NCI-H2081 treated with DMSO at 0.1 percent for 48 hours (cell line): ENCODE data around the gene ZNF417.
"Not testable (repeated sequence)": the region's sequence is repeated elsewhere in the genome, so short reads cannot be mapped to it uniquely, and the experiment has no call there.

Experiments used
- DNase-seq: peaks from one replicate; lab custom pipeline; 2025; lab: John Stamatoyannopoulos, UW

The ZNF417 gene

GRCh38 chr19:57916168-57916995 lies at the start of gene ZNF417:
Gene ZNF417 (minus strand): TSS chr19:57916592. CDS start chr19:57916411, 181 bp downstream.
- DNase-seq: peak; percentile 90

GRCh38 chr19:57964761-57965160 lies 48.4 kb upstream of the ZNF417 start:
- no peak for DNase-seq

- DNase-seq: no peak
Observed at GRCh38 chr19:57961785-57962184, 45.4 kb upstream of the ZNF417 start.

- no peak for DNase-seq
Observed at GRCh38 chr19:57954996-57955395, 38.6 kb upstream of the ZNF417 start.

GRCh38 chr19:57949702-57950101 lies 33.3 kb upstream of the ZNF417 start:
- no peak for DNase-seq

- no peak for DNase-seq
Observed at GRCh38 chr19:57949296-57949695, 32.9 kb upstream of the ZNF417 start.

GRCh38 chr19:57947419-57948134 lies 31.2 kb upstream of the ZNF417 start, which contains the start of gene ZNF256:
Gene ZNF256 (minus strand): TSS chr19:57947706. CDS start chr19:57947474, 232 bp downstream.
- peak; percentile 87 for DNase-seq

- DNase-seq: no peak
Observed at GRCh38 chr19:57947088-57947418, 30.7 kb upstream of the ZNF417 start.

- no peak for DNase-seq
Observed at GRCh38 chr19:57946316-57946715, 29.9 kb upstream of the ZNF417 start.

GRCh38 chr19:57941593-57941992 lies 25.2 kb upstream of the ZNF417 start:
- DNase-seq: no peak

GRCh38 chr19:57935731-57936130 lies 19.3 kb upstream of the ZNF417 start:
- no peak for DNase-seq

- no peak for DNase-seq
Observed at GRCh38 chr19:57934820-57935665, 18.7 kb upstream of the ZNF417 start, which contains the start of gene ZNF418. Gene ZNF418 (minus strand): TSS chr19:57935402. CDS start chr19:57933822, 1,580 bp downstream.

GRCh38 chr19:57927587-57927986 lies 11.2 kb upstream of the ZNF417 start:
- no peak for DNase-seq

- no peak for DNase-seq
Observed at GRCh38 chr19:57914531-57914930, 1.9 kb downstream of the ZNF417 start.

- DNase-seq: no peak
Observed at GRCh38 chr19:57907394-57907793, 9.0 kb downstream of the ZNF417 start.

- no peak for DNase-seq
Observed at GRCh38 chr19:57905258-57905657, 11.1 kb downstream of the ZNF417 start.

GRCh38 chr19:57903618-57904184 lies 12.7 kb downstream of the ZNF417 start:
- no peak for DNase-seq

- DNase-seq: no peak
Observed at GRCh38 chr19:57900311-57900710, 16.1 kb downstream of the ZNF417 start.

- not testable (repeated sequence) for DNase-seq
Observed at GRCh38 chr19:57890706-57891105, 25.7 kb downstream of the ZNF417 start.

GRCh38 chr19:57888560-57889231 lies 27.7 kb downstream of the ZNF417 start, which contains the start of gene ZNF814:
Gene ZNF814 (minus strand): TSS chr19:57889037. CDS start chr19:57888802, 235 bp downstream.
- DNase-seq: no peak

GRCh38 chr19:57888107-57888559 lies 28.3 kb downstream of the ZNF417 start:
- DNase-seq: no peak
